ENCODE results near the gene NDST3. TPM values are rescaled to one million over a fixed set of nuclear protein-coding genes. Genes with fewer than 3 reads are reported as not detected.

NDST3 gene
- total RNA-seq, 1 experiment from 2014 or later: not detected

DNA sequence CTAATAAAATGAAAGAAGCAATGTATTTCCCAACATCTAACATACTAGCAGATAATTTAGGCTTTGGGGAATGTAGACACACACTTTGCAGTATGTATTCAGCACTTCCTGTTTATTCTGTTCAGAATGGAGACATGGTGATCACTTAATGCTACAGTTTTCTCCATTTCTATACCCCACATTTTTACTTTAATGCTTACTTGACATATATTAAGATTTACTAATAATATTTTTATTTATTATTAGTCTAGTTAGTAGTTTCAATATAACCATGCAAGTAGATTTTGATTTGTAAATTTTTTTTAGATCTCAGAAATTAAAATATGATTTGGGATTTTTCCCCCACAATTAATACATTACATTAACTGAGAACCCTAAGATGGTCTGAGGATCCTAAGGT, 220.1 kb downstream of the NDST3 start:
- in situ Hi-C loops (cut with HindIII; ENCODE audit: low pct_unique_long_range_greater_than_20kb, low sequenced_read_pairs) (no loop called here), intact Hi-C loops (cut with micrococcal nuclease; ENCODE audit: unreplicated experiment) (no loop called here)
- H3K36me3 ChIP-seq (ENCODE audit: control insufficient read depth, insufficient read depth, low read length): no peaks in the 10 kb centered on the region
- H3K9me3 ChIP-seq (ENCODE audit: control insufficient read depth, insufficient read depth, low read depth, low read length): no peaks in the 10 kb centered on the region
- TF ChIP-seq POLR2AphosphoS5 (IDR thresholded peaks at IDR 0.05; ENCODE audit: low read depth, low read length) (no peak), SIN3A (IDR thresholded peaks at IDR 0.05; ENCODE audit: borderline replicate concordance, insufficient read depth, low read depth, low read length) (no peak), TCF7L2 (IDR thresholded peaks at IDR 0.05; ENCODE audit: low read depth, low read length) (no peak)
- TF ChIP-seq, protein P1, sequence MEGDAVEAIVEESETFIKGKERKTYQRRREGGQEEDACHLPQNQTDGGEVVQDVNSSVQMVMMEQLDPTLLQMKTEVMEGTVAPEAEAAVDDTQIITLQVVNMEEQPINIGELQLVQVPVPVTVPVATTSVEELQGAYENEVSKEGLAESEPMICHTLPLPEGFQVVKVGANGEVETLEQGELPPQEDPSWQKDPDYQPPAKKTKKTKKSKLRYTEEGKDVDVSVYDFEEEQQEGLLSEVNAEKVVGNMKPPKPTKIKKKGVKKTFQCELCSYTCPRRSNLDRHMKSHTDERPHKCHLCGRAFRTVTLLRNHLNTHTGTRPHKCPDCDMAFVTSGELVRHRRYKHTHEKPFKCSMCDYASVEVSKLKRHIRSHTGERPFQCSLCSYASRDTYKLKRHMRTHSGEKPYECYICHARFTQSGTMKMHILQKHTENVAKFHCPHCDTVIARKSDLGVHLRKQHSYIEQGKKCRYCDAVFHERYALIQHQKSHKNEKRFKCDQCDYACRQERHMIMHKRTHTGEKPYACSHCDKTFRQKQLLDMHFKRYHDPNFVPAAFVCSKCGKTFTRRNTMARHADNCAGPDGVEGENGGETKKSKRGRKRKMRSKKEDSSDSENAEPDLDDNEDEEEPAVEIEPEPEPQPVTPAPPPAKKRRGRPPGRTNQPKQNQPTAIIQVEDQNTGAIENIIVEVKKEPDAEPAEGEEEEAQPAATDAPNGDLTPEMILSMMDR (IDR thresholded peaks at IDR 0.05): no peak
- TF ChIP-seq, protein P2, sequence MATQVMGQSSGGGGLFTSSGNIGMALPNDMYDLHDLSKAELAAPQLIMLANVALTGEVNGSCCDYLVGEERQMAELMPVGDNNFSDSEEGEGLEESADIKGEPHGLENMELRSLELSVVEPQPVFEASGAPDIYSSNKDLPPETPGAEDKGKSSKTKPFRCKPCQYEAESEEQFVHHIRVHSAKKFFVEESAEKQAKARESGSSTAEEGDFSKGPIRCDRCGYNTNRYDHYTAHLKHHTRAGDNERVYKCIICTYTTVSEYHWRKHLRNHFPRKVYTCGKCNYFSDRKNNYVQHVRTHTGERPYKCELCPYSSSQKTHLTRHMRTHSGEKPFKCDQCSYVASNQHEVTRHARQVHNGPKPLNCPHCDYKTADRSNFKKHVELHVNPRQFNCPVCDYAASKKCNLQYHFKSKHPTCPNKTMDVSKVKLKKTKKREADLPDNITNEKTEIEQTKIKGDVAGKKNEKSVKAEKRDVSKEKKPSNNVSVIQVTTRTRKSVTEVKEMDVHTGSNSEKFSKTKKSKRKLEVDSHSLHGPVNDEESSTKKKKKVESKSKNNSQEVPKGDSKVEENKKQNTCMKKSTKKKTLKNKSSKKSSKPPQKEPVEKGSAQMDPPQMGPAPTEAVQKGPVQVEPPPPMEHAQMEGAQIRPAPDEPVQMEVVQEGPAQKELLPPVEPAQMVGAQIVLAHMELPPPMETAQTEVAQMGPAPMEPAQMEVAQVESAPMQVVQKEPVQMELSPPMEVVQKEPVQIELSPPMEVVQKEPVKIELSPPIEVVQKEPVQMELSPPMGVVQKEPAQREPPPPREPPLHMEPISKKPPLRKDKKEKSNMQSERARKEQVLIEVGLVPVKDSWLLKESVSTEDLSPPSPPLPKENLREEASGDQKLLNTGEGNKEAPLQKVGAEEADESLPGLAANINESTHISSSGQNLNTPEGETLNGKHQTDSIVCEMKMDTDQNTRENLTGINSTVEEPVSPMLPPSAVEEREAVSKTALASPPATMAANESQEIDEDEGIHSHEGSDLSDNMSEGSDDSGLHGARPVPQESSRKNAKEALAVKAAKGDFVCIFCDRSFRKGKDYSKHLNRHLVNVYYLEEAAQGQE (IDR thresholded peaks at IDR 0.05; ENCODE audit: insufficient read depth in 1 of 2, low read depth in 2 of 2, low read length in 1 of 2): no peak
- POLR2A ChIA-PET: no interaction called here
- no peak overlapping the region for H3K27ac ChIP-seq (ENCODE audit: low read length)
- BruUV-seq (replicated peaks): no TSS peak
- H3K27me3 ChIP-seq (ENCODE audit: control insufficient read depth, insufficient read depth, low read length): no peaks in the 10 kb centered on the region
- CTCF ChIA-PET: no interaction called here
- no peak overlapping the region for H3K4me3 ChIP-seq (ENCODE audit: low read depth in 2 of 2, low read length in 2 of 2)
- ATAC-seq (no peak), DNase-seq (ENCODE audit: low read depth, low spot score) (no peak)
- H3K4me1 ChIP-seq (ENCODE audit: control insufficient read depth, insufficient read depth, low read length): no peaks in the 10 kb centered on the region

DNA sequence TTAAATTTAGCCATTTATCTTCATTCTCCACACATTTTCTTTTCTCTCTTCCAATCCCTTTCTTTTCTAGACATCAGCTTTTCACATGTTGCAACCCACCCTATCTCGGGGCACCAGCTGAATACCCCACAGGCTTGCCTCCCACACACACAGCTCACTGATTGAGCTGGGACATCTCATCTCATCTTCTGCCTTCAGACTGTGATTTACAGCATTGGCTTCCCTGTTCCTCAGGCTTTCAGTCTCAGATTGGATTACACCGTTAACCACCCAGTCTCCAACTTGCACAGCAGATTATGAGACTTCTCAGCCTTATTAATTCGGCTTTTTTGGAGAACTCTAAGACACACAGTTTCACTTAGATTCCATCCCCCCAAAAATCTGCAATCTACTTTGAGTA, 224.8 kb downstream of the NDST3 start:
- BruUV-seq (replicated peaks): no TSS peak
- no peak overlapping the region for H3K4me3 ChIP-seq (ENCODE audit: low read depth in 2 of 2, low read length in 2 of 2)
- DNase-seq (ENCODE audit: low read depth, low spot score) (no peak), ATAC-seq (no peak)
- H3K27ac ChIP-seq (ENCODE audit: low read length): no peak overlapping the region
- in situ Hi-C loops (cut with HindIII; ENCODE audit: low pct_unique_long_range_greater_than_20kb, low sequenced_read_pairs) (no loop called here), intact Hi-C loops (cut with micrococcal nuclease; ENCODE audit: unreplicated experiment) (no loop called here)
- H3K36me3 ChIP-seq (ENCODE audit: control insufficient read depth, insufficient read depth, low read length): no peaks in the 10 kb centered on the region
- ChIA-PET CTCF (no interaction called here), POLR2A (no interaction called here)
- H3K4me1 ChIP-seq (ENCODE audit: control insufficient read depth, insufficient read depth, low read length): no peaks in the 10 kb centered on the region
- no peaks in the 10 kb centered on the region for H3K9me3 ChIP-seq (ENCODE audit: control insufficient read depth, insufficient read depth, low read depth, low read length)
- TF ChIP-seq, protein P1 (IDR thresholded peaks at IDR 0.05): no peak
- no peaks in the 10 kb centered on the region for H3K27me3 ChIP-seq (ENCODE audit: control insufficient read depth, insufficient read depth, low read length)

DNA sequence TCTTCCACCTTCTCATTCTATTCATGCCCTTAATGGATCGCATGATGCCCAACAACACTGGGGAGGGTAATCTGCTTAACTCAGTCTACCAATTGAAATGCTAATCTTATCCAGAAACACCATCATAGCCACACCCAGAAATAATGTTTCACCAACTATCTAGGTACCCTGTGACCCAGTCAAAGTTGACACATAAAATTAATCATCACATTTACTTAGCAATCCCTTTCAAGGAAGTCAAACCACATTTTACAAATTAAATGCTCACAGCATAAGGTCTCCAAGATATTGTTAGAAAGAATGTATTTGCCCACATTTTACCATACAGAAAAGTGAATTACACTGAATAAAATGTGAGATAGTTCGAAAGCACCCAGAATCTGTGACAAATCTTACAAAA, 226.0 kb downstream of the NDST3 start:
- Histone ChIP-seq H3K27me3 (ENCODE audit: control insufficient read depth, insufficient read depth, low read length) (no peaks in the 10 kb centered on the region), H3K27ac (ENCODE audit: low read length) (no peak overlapping the region), H3K4me1 (ENCODE audit: control insufficient read depth, insufficient read depth, low read length) (no peaks in the 10 kb centered on the region), H3K4me3 (ENCODE audit: low read depth in 2 of 2, low read length in 2 of 2) (no peak overlapping the region), H3K36me3 (ENCODE audit: control insufficient read depth, insufficient read depth, low read length) (no peaks in the 10 kb centered on the region), H3K9me3 (ENCODE audit: control insufficient read depth, insufficient read depth, low read depth, low read length) (no peaks in the 10 kb centered on the region)
- in situ Hi-C loops (cut with HindIII; ENCODE audit: low pct_unique_long_range_greater_than_20kb, low sequenced_read_pairs): no loop called here
- ChIA-PET CTCF (no interaction called here), POLR2A (no interaction called here)
- no peak for DNase-seq (ENCODE audit: low read depth, low spot score)
- BruUV-seq (replicated peaks): no TSS peak
- ATAC-seq: no peak
- intact Hi-C loops (cut with micrococcal nuclease; ENCODE audit: unreplicated experiment): no loop called here
- TF ChIP-seq TCF7L2 (IDR thresholded peaks at IDR 0.05; ENCODE audit: low read depth, low read length): no peak
- TF ChIP-seq, protein P1 (IDR thresholded peaks at IDR 0.05): no peak
- no peak for TF ChIP-seq SIN3A (IDR thresholded peaks at IDR 0.05; ENCODE audit: borderline replicate concordance, insufficient read depth, low read depth, low read length)
- TF ChIP-seq, protein P2 (IDR thresholded peaks at IDR 0.05; ENCODE audit: insufficient read depth in 1 of 2, low read depth in 2 of 2, low read length in 1 of 2): no peak
- no peak for TF ChIP-seq POLR2AphosphoS5 (IDR thresholded peaks at IDR 0.05; ENCODE audit: low read depth, low read length)

Measured in Panc1 (cell line).